HEK293 (cell line): ENCODE results near the gene RWDD1.

Source experiments
- CTCF ChIA-PET: fragments of 350-600 bp; formaldehyde crosslinking; extraction: SDS; loops from one replicate; lab custom pipeline; 2021; ENCODE audit warnings: antibody characterized with exemption; lab: Yijun Ruan, JAX
- POLR2A ChIA-PET: fragments of 300-600 bp; formaldehyde crosslinking; extraction: SDS; loops from one replicate; lab custom pipeline; 2020; ENCODE audit warnings: antibody characterized with exemption, inconsistent platforms; lab: Yijun Ruan, JAX
- H3K27ac ChIP-seq: fragments of 200-500 bp; sonication (Bioruptor generic); 2 replicates; pipeline ENCODE4 v1.5.1; 2014; ENCODE audit warnings: low read depth, low read length, control low read depth, inconsistent platforms; ENCODE audit errors: extremely low read depth
- H3K36me3 ChIP-seq, 2 experiments: fragments of 200-500 bp in 1 of 2; sonication (Bioruptor generic) in 1 of 2; 1 replicate in 1 of 2; 2 replicates in 1 of 2; pipeline ENCODE4 v1.5.1; 2014 to 2017; ENCODE audit warnings: inconsistent platforms in 2 of 2, low read length in 2 of 2; ENCODE audit not compliant: control insufficient read depth in 2 of 2, insufficient read depth in 1 of 2
- H3K4me1 ChIP-seq: fragments of 200-500 bp; sonication (Bioruptor generic); 2 replicates; pipeline ENCODE4 v1.5.1; 2014; ENCODE audit warnings: mild to moderate bottlenecking, low read length, inconsistent platforms; ENCODE audit not compliant: control insufficient read depth, insufficient read depth
- H3K4me3 ChIP-seq: 2 replicates; pipeline ENCODE4 v1.5.1; 2011; ENCODE audit warnings: low read depth, mild to moderate bottlenecking, control low read depth, low read length, moderate library complexity
- H3K9me3 ChIP-seq: fragments of 200-500 bp; sonication (Bioruptor generic); 2 replicates; pipeline ENCODE4 v1.5.1; 2014; ENCODE audit warnings: low read depth, low read length, inconsistent platforms; ENCODE audit not compliant: control insufficient read depth, insufficient read depth
- BCL6B ChIP-seq: fragments of 450-650 bp; formaldehyde crosslinking; IDR thresholded peaks from 2 replicates; pipeline ENCODE4 v1.5.1; 2017; ENCODE audit warnings: missing biosample characterization, missing genetic modification characterization
- GFI1B ChIP-seq: fragments of 450-650 bp; formaldehyde crosslinking; IDR thresholded peaks from 2 replicates; pipeline ENCODE4 v1.5.1; 2016; ENCODE audit warnings: missing biosample characterization, missing genetic modification characterization
- REST ChIP-seq: fragments of 450-650 bp; formaldehyde crosslinking; IDR thresholded peaks from 2 replicates; pipeline ENCODE4 v1.5.1; 2016; ENCODE audit warnings: missing biosample characterization, missing genetic modification characterization
- TCF7L2 ChIP-seq: IDR thresholded peaks from 2 replicates; pipeline ENCODE4 v1.6.1; 2011; ENCODE audit warnings: low read depth, mild to moderate bottlenecking, inconsistent platforms, low read length, moderate library complexity, borderline replicate concordance
- YY2 ChIP-seq: fragments of 450-650 bp; formaldehyde crosslinking; IDR thresholded peaks from 2 replicates; pipeline ENCODE4 v1.5.1; 2016; ENCODE audit warnings: missing biosample characterization, missing genetic modification characterization
- ZFP3 ChIP-seq: fragments of 450-650 bp; formaldehyde crosslinking; IDR thresholded peaks from 2 replicates; pipeline ENCODE4 v1.5.1; 2016; ENCODE audit warnings: low read depth, missing biosample characterization, missing genetic modification characterization
- ZFP69B ChIP-seq: fragments of 450-650 bp; formaldehyde crosslinking; IDR thresholded peaks from 2 replicates; pipeline ENCODE4 v1.5.1; 2016; ENCODE audit warnings: missing biosample characterization, missing genetic modification characterization
- ZNF174 ChIP-seq: fragments of 450-650 bp; formaldehyde crosslinking; IDR thresholded peaks from 2 replicates; pipeline ENCODE4 v1.5.0; 2017; ENCODE audit warnings: missing biosample characterization, mild to moderate bottlenecking, missing genetic modification characterization
- ZNF2 ChIP-seq: fragments of 450-650 bp; formaldehyde crosslinking; IDR thresholded peaks from 2 replicates; pipeline ENCODE4 v1.5.1; 2016; ENCODE audit warnings: missing biosample characterization, missing genetic modification characterization
- ZNF362 ChIP-seq: fragments of 450-650 bp; formaldehyde crosslinking; IDR thresholded peaks from 2 replicates; pipeline ENCODE4 v1.5.1; 2016; ENCODE audit warnings: missing biosample characterization, missing genetic modification characterization
- ZNF37A ChIP-seq: fragments of 450-650 bp; IDR thresholded peaks from 2 replicates; pipeline ENCODE4 v1.5.1; 2018; ENCODE audit warnings: missing biosample characterization, missing genetic modification characterization
- ZNF416 ChIP-seq: fragments of 450-650 bp; formaldehyde crosslinking; IDR thresholded peaks from 2 replicates; pipeline ENCODE4 v1.5.1; 2016; ENCODE audit warnings: missing biosample characterization, missing genetic modification characterization
- ZNF488 ChIP-seq: fragments of 450-650 bp; formaldehyde crosslinking; IDR thresholded peaks from 2 replicates; pipeline ENCODE4 v1.5.1; 2016; ENCODE audit warnings: missing biosample characterization, missing genetic modification characterization
- ZNF626 ChIP-seq: fragments of 450-650 bp; sonication (Bioruptor Pico); formaldehyde crosslinking; IDR thresholded peaks from 2 replicates; pipeline ENCODE4 v1.5.1; 2018; ENCODE audit warnings: missing biosample characterization, missing genetic modification characterization, inconsistent platforms
- ZNF629 ChIP-seq: fragments of 450-650 bp; formaldehyde crosslinking; IDR thresholded peaks from 2 replicates; pipeline ENCODE4 v1.5.1; 2017; ENCODE audit warnings: missing biosample characterization, missing genetic modification characterization
- ZNF654 ChIP-seq: fragments of 450-650 bp; formaldehyde crosslinking; IDR thresholded peaks from 2 replicates; pipeline ENCODE4 v1.5.1; 2016; ENCODE audit warnings: low read depth, missing biosample characterization, missing genetic modification characterization
- ZNF677 ChIP-seq: fragments of 450-650 bp; IDR thresholded peaks from 2 replicates; pipeline ENCODE4 v1.5.0; 2018; ENCODE audit warnings: missing biosample characterization, mild to moderate bottlenecking, missing genetic modification characterization, moderate library complexity
- ZNF704 ChIP-seq: fragments of 450-650 bp; formaldehyde crosslinking; IDR thresholded peaks from 2 replicates; pipeline ENCODE4 v1.5.1; 2016; ENCODE audit warnings: missing biosample characterization, missing genetic modification characterization
- ZNF707 ChIP-seq: fragments of 450-650 bp; formaldehyde crosslinking; IDR thresholded peaks from 2 replicates; pipeline ENCODE4 v1.5.1; 2016; ENCODE audit warnings: missing biosample characterization, missing genetic modification characterization
- ZSCAN4 ChIP-seq: fragments of 450-650 bp; formaldehyde crosslinking; IDR thresholded peaks from 2 replicates; pipeline ENCODE4 v1.5.1; 2017; ENCODE audit warnings: missing biosample characterization, missing genetic modification characterization

The RWDD1 gene

GRCh38 chr6:116536216-116536621, 35.1 kb upstream of the RWDD1 start:
- H3K4me3 ChIP-seq: no peak overlapping the region
- POLR2A ChIA-PET: no interaction called here
- H3K27ac ChIP-seq: no peak overlapping the region
- no peak for TF ChIP-seq ZNF488 (tag by site-specific recombination)
- TF ChIP-seq ZNF174 (tag by site-specific recombination): no peak
- peak; percentile 59 for TF ChIP-seq TCF7L2
- no peak for TF ChIP-seq ZNF626 (tag by site-specific recombination)
- no peak for TF ChIP-seq ZNF629 (tag by site-specific recombination)
- TF ChIP-seq ZNF37A (tag by site-specific recombination): no peak
- TF ChIP-seq ZNF2: peak; percentile 51; the same call in 1 of the 2 replicates
- 0 out of 2 replicates have a peak, but pooled peaks have one; percentile 16 for TF ChIP-seq ZNF362
- TF ChIP-seq YY2 (tag by site-specific recombination): no peak
- TF ChIP-seq ZNF654: peak; percentile 58
- no peak for TF ChIP-seq ZFP3
- no peak for TF ChIP-seq REST (tag by site-specific recombination)
- TF ChIP-seq, all 188 proteins: peak for 4
- Histone ChIP-seq H3K36me3 (no peaks in the 10 kb centered on the region), H3K4me1 (peaks cover 1% of the 10 kb centered on the region), H3K9me3 (no peaks in the 10 kb centered on the region)
- CTCF ChIA-PET: interaction anchor here (0.6 to 4.5 kb wide), 22 partner anchors 9 to 311 kb away, joined by 3 to 108 read pairs (median 4); partner anchors contain the start of genes CALHM4, CALHM5, DSE and RSPH4A

GRCh38 chr6:116542426-116542825, 28.9 kb upstream of the RWDD1 start:
- ChIA-PET POLR2A (interaction anchor here (1.8 kb wide), 1 partner anchor 263 kb away, joined by 5 read pairs; the partner anchor contains the start of gene TSPYL1), CTCF (interaction anchor here (0.7 to 6.9 kb wide), 7 partner anchors 9 to 304 kb away, joined by 3 to 63 read pairs (median 10); partner anchors contain the start of gene CALHM5)
- H3K4me3 ChIP-seq: no peak overlapping the region
- TF ChIP-seq ZNF677 (tag by site-specific recombination) (no peak), ZNF707 (tag by site-specific recombination) (no peak), YY2 (tag by site-specific recombination) (no peak), GFI1B (tag by site-specific recombination) (no peak)
- H3K9me3 ChIP-seq: no peaks in the 10 kb centered on the region
- no peaks in the 10 kb centered on the region for H3K36me3 ChIP-seq
- no peak overlapping the region for H3K27ac ChIP-seq
- no peaks in the 10 kb centered on the region for H3K4me1 ChIP-seq

- POLR2A ChIA-PET: no interaction called here
- Histone ChIP-seq H3K4me3 (no peak overlapping the region), H3K4me1 (no peaks in the 10 kb centered on the region), H3K27ac (no peak overlapping the region)
- no peak for TF ChIP-seq ZFP69B (tag by site-specific recombination)
- TF ChIP-seq BCL6B (tag by site-specific recombination): no peak
- no peak for TF ChIP-seq ZNF416
- no peak for TF ChIP-seq ZNF704 (tag by site-specific recombination)
- TF ChIP-seq ZSCAN4 (tag by site-specific recombination): no peak
- TF ChIP-seq, all 188 proteins: peak for 0
- Histone ChIP-seq H3K36me3 (no peaks in the 10 kb centered on the region), H3K9me3 (no peaks in the 10 kb centered on the region)
- CTCF ChIA-PET: interaction anchor here (0.6 to 6.9 kb wide), 4 partner anchors 16 to 170 kb away, joined by 3 to 63 read pairs (median 4); partner anchors contain the start of gene CALHM5
Observed at GRCh38 chr6:116543149-116543548, 28.2 kb upstream of the RWDD1 start.
